GM12878 (cell line): ENCODE measurements around the gene TBCD. TPM values are rescaled to one million over a fixed set of nuclear protein-coding genes. Genes with fewer than 3 reads are reported as not detected.

ENCODE experiments used
- ATAC-seq: fragments of 200-7000 bp; cut with Tn5 transposase; 3 replicates; pipeline ENCODE4 v1.9.1; 2020; ENCODE audit warnings: mild to moderate bottlenecking, moderate library complexity
- BruUV-seq: library from RNA; stranded (reverse); fragments of 400-500 nt; replicated peaks from 2 replicates; lab custom pipeline; 2021; lab: Mats Ljungman, UMichigan
- CTCF ChIA-PET: fragments of 300-600 bp; sonication (Branson Sonifier 250); formaldehyde crosslinking; extraction: SDS; loops from one replicate; lab custom pipeline; 2021; ENCODE audit warnings: inconsistent platforms; lab: Yijun Ruan, JAX
- POLR2A ChIA-PET: fragments of 350-600 bp; formaldehyde crosslinking; extraction: SDS; loops from one replicate; lab custom pipeline; 2021; ENCODE audit warnings: inconsistent platforms; lab: Charles Lee
- RAD21 ChIA-PET: fragments of 300-600 bp; sonication (Branson Sonifier 250); formaldehyde crosslinking; loops from one replicate; lab custom pipeline; 2023; ENCODE audit warnings: antibody characterized with exemption; ENCODE audit not compliant: unreplicated experiment; lab: Charles Lee
- SMC1A ChIA-PET: fragments of 300-600 bp; sonication (Branson Sonifier 250); formaldehyde crosslinking; loops from one replicate; lab custom pipeline; 2023; ENCODE audit not compliant: unreplicated experiment, uncharacterized antibody; lab: Charles Lee
- DNase-seq: peaks from one replicate; pipeline ENCODE4 v3.0.0-alpha.2; 2011; ENCODE audit warnings: low read depth, low spot score
- FAIRE-seq: peaks from 3 replicates; lab custom pipeline; 2011; peaks lifted over from hg19 to GRCh38; lab: Jason Lieb, UNC
- H2AFZ ChIP-seq: 2 replicates; pipeline ENCODE4 v1.6.0; 2011; ENCODE audit warnings: low read depth, low read length, control low read depth; ENCODE audit not compliant: control insufficient read depth
- H3K27ac ChIP-seq: 2 replicates; pipeline ENCODE4 v1.5.1; 2011; ENCODE audit warnings: control low read depth; ENCODE audit not compliant: control insufficient read depth, insufficient read depth
- H3K27me3 ChIP-seq, 2 experiments: replicated peaks in 1 of 2; 2 replicates each; pipeline versions ENCODE4 v1.6.0 to v1.6.1; 2011; ENCODE audit warnings: low read length in 1 of 2; ENCODE audit not compliant: control insufficient read depth in 2 of 2, insufficient read depth in 2 of 2
- H3K36me3 ChIP-seq, 2 experiments: 2 replicates each; pipeline ENCODE4 v1.5.1; 2011; ENCODE audit warnings: low read length in 1 of 2; ENCODE audit not compliant: control insufficient read depth in 2 of 2, insufficient read depth in 2 of 2
- H3K4me1 ChIP-seq: 2 replicates; pipeline ENCODE4 v1.6.1; 2011; ENCODE audit warnings: mild to moderate bottlenecking, low read length, moderate library complexity, mixed read lengths; ENCODE audit not compliant: control insufficient read depth, insufficient read depth
- H3K4me2 ChIP-seq: 2 replicates; pipeline ENCODE4 v1.6.0; 2011; ENCODE audit warnings: control low read depth; ENCODE audit not compliant: control insufficient read depth, insufficient read depth
- H3K4me3 ChIP-seq: fragments of 200-600 bp; sonication (generic); 2 replicates; pipeline ENCODE4 v1.5.1; 2016
- H3K79me2 ChIP-seq: 2 replicates; pipeline ENCODE4 v1.6.0; 2011; ENCODE audit warnings: low read length; ENCODE audit not compliant: control insufficient read depth, insufficient read depth
- H3K9ac ChIP-seq: 2 replicates; pipeline ENCODE4 v1.8.0; 2011; ENCODE audit warnings: low read length, control low read depth, mixed read lengths; ENCODE audit not compliant: control insufficient read depth, insufficient read depth
- H3K9me3 ChIP-seq: replicated peaks from 3 replicates; pipeline ENCODE4 v1.5.1; 2011; ENCODE audit warnings: mild to moderate bottlenecking, low read length; ENCODE audit not compliant: control insufficient read depth, insufficient read depth
- H4K20me1 ChIP-seq: 2 replicates; pipeline ENCODE4 v1.6.0; 2011; ENCODE audit not compliant: control insufficient read depth, insufficient read depth
- CBX5 ChIP-seq: sonication (generic); IDR thresholded peaks from 2 replicates; pipeline ENCODE4 v1.6.1; 2016; ENCODE audit warnings: low read depth, moderate library complexity, mild to moderate bottlenecking, inconsistent platforms
- CTCF ChIP-seq, 3 experiments: IDR thresholded peaks in 2 of 3; conservative IDR thresholded peaks in 1 of 3; 2 replicates each; pipeline ENCODE4 v1.5.1; 2011; ENCODE audit warnings: low read depth in 3 of 3, low read length in 3 of 3, mild to moderate bottlenecking in 3 of 3, control low read depth in 2 of 3, moderate library complexity in 2 of 3, inconsistent platforms in 1 of 3, mixed read lengths in 1 of 3; ENCODE audit not compliant: control insufficient read depth in 2 of 3, insufficient read depth in 1 of 3; ENCODE audit errors: extremely low read depth in 1 of 3
- ELK1 ChIP-seq: IDR thresholded peaks from 2 replicates; pipeline ENCODE4 v1.6.1; 2012; ENCODE audit warnings: low read depth, low read length, improper control_type of control experiment
- GABPA ChIP-seq: IDR thresholded peaks from 2 replicates; pipeline ENCODE4 v1.6.1; 2014; ENCODE audit warnings: antibody characterized with exemption, low read depth, mild to moderate bottlenecking, inconsistent platforms
- IKZF2 ChIP-seq, 2 experiments: fragments of 450-650 bp; IDR thresholded peaks; 2 replicates each; pipeline ENCODE4 v1.6.1; 2017; ENCODE audit warnings: mild to moderate bottlenecking in 2 of 2, moderate library complexity in 2 of 2
- JUNB ChIP-seq: IDR thresholded peaks from 2 replicates; pipeline ENCODE4 v1.6.1; 2016; ENCODE audit warnings: antibody characterized with exemption, mild to moderate bottlenecking
- KDM1A ChIP-seq: fragments of 200-600 bp; sonication (generic); IDR thresholded peaks from 2 replicates; pipeline ENCODE4 v1.6.1; 2016; ENCODE audit warnings: borderline replicate concordance
- MEF2A ChIP-seq: IDR thresholded peaks from 2 replicates; pipeline ENCODE4 v1.6.1; 2011; ENCODE audit warnings: low read depth, mild to moderate bottlenecking, low read length, moderate library complexity; ENCODE audit not compliant: insufficient read depth
- MTA2 ChIP-seq: fragments of 450-650 bp; IDR thresholded peaks from 2 replicates; pipeline ENCODE4 v1.6.1; 2016; ENCODE audit warnings: low read depth, mild to moderate bottlenecking, moderate library complexity
- MYB ChIP-seq: fragments of 150-350 bp; IDR thresholded peaks from 2 replicates; pipeline ENCODE4 v1.6.1; 2014; ENCODE audit warnings: mild to moderate bottlenecking, low read depth, low read length, borderline replicate concordance
- NR2C2 ChIP-seq: IDR thresholded peaks from 2 replicates; pipeline ENCODE4 v1.6.1; 2011; ENCODE audit warnings: borderline replicate concordance, low read depth; ENCODE audit not compliant: control insufficient read depth, insufficient read length
- PAX5 ChIP-seq: IDR thresholded peaks from 2 replicates; pipeline ENCODE4 v1.6.1; 2011; ENCODE audit warnings: low read depth, low read length, borderline replicate concordance
- PBX3 ChIP-seq: IDR thresholded peaks from 2 replicates; pipeline ENCODE4 v1.6.1; 2011; ENCODE audit warnings: mild to moderate bottlenecking, low read depth, low read length, moderate library complexity; ENCODE audit not compliant: insufficient replicate concordance
- SUZ12 ChIP-seq: fragments of 200-600 bp; sonication (generic); IDR thresholded peaks from one replicate; pipeline ENCODE4 v1.6.1; 2018; ENCODE audit warnings: antibody characterized with exemption, mild to moderate bottlenecking; ENCODE audit not compliant: unreplicated experiment
- TCF7 ChIP-seq: IDR thresholded peaks from 2 replicates; pipeline ENCODE4 v1.6.1; 2014; ENCODE audit warnings: antibody characterized with exemption, borderline replicate concordance
- ZNF24 ChIP-seq: fragments of 450-650 bp; IDR thresholded peaks from 2 replicates; pipeline ENCODE4 v1.6.1; 2017; ENCODE audit warnings: antibody characterized with exemption, mild to moderate bottlenecking
- WGBS: methylation state at CpG from one replicate; pipeline ENCODE4 v1.1.6; 2016; ENCODE audit warnings: low lambda C conversion rate; ENCODE audit not compliant: insufficient replicate concordance, insufficient coverage; ENCODE audit errors: missing lambda C conversion rate; 5-methylcytosine and 5-hydroxymethylcytosine counted together
- in situ Hi-C: fragments of 300-500 bp; cut with MboI; formaldehyde crosslinking; loops from 9 replicates; pipeline ENCODE4 v1.14.3; 2018; ENCODE audit warnings: mixed read lengths
- intact Hi-C: fragments of 100-400 bp; cut with micrococcal nuclease; formaldehyde crosslinking; loops from one replicate; pipeline ENCODE4 v1.14.2; 2022; ENCODE audit not compliant: unreplicated experiment
- polyA plus RNA-seq, 11 experiments: library from polyadenylated mRNA; depleted of rRNA in 4 of 11; unstranded in 6 of 11; stranded (reverse) in 5 of 11; fragments of >200 nt; fragmentation: Nextera tagmentation in 4 of 11; fragmentation: Illumina TruSeq in 1 of 11; extraction: Ambion mirVana in 4 of 11; extraction: Trizol in 1 of 11; gene quantifications; 1 replicate in 1 of 11; 2 replicates in 10 of 11; pipeline versions ENCODE4 v1.2.1 to v1.2.3, GENCODE V29; 2011 to 2016; ENCODE audit warnings: inconsistent platforms in 2 of 11, missing spikeins in 2 of 11, low read depth in 1 of 11
- total RNA-seq, 4 experiments: library from RNA; depleted of rRNA in 3 of 4; stranded (reverse); fragments of >200 nt in 3 of 4; fragmentation: Illumina TruSeq in 1 of 4; extraction: Trizol in 1 of 4; gene quantifications; 2 replicates each; pipeline versions ENCODE4 v1.2.1 to v1.2.3, GENCODE V29; 2013 to 2021
- TF ChIP-seq, protein P1 (sequence below): fragments of 450-650 bp; IDR thresholded peaks from 2 replicates; pipeline ENCODE4 v1.6.1; 2014; ENCODE audit warnings: mild to moderate bottlenecking

Gene TBCD
- total and polyA plus RNA-seq, 10 of the 15 experiments (the other 5 are each of a cell fraction or from before 2014, with no cell fraction given): 10.3 to 114 (median 52.4) TPM

DNA sequence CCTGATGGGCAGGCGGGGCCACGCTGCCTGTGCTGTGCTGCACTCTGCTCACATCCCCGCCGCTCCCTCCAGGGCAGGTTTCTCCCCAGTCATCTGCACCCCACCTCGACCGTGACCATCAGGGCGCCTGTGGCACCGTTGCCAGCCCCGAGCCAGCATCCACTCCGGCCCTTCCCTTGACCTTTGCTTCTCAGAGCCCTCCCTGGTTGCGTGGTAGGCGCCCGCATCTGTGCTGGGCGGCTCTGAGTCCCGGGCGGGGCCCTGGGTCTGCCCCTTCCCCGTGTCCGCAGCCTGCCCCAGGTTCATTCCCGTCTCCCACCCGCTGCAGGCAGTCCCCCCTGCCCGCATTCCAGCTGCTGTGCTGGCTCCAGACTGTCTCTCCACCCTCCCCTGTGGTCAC lies 54.8 kb downstream of the TBCD start (continued):
- TF ChIP-seq, protein P1, sequence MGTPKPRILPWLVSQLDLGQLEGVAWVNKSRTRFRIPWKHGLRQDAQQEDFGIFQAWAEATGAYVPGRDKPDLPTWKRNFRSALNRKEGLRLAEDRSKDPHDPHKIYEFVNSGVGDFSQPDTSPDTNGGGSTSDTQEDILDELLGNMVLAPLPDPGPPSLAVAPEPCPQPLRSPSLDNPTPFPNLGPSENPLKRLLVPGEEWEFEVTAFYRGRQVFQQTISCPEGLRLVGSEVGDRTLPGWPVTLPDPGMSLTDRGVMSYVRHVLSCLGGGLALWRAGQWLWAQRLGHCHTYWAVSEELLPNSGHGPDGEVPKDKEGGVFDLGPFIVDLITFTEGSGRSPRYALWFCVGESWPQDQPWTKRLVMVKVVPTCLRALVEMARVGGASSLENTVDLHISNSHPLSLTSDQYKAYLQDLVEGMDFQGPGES: no peak
- no peak for TF ChIP-seq KDM1A
- no peak for TF ChIP-seq MTA2
- TF ChIP-seq SUZ12: no peak
- no peak for TF ChIP-seq GABPA
- no peak for TF ChIP-seq IKZF2 (IDR thresholded peaks at IDR 0.05)
- no peak for TF ChIP-seq NR2C2
- TF ChIP-seq, all 136 proteins: peak for 0

DNA sequence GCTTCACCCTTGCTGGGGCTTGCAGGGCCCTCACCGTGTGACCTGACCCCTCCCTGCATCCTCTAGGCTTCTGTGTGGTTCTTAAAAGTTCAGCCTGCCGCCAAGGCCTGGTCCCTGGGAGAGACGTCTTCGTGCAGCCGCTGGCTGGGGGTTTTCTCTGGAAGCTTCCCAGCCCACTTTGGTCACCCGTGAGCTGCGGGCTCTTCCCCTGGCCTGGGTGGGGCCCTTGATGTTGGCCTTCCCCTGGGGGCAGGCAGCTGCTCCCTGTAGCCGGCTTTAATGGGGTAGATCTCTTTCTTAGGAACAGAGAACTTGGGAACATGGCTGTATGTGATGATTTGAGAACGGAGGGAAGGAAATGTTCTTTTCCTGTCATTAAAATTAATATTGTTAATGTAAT lies 55.2 kb downstream of the TBCD start:
- intact Hi-C loops: no loop called here
- RAD21 ChIA-PET: no interaction called here
- Histone ChIP-seq H3K36me3 (peaks cover 0 to 4% of the 10 kb centered on the region in 2 experiments; a peak in 2 of 4 replicates), H3K79me2 (no peaks in the 10 kb centered on the region), H3K27me3 (no peaks in the 10 kb centered on the region), H2AFZ (no peak overlapping the region), H3K4me2 (no peak overlapping the region), H3K9ac (no peak overlapping the region), H4K20me1 (no peaks in the 10 kb centered on the region), H3K4me1 (no peaks in the 10 kb centered on the region), H3K27ac (no peak overlapping the region), H3K4me3 (no peak overlapping the region), H3K9me3 (no peaks in the 10 kb centered on the region)
- in situ Hi-C loops: no loop called here
- POLR2A ChIA-PET: no interaction called here
- FAIRE-seq (no peak), DNase-seq (no peak), ATAC-seq (no peak)
- CTCF ChIA-PET: no interaction called here
- SMC1A ChIA-PET: no interaction called here
- WGBS: 84% methylated on average over 9 of the region's 9 CpGs
- no TSS peak for BruUV-seq
- no peak for TF ChIP-seq MYB
- TF ChIP-seq ZNF24: no peak
- TF ChIP-seq CTCF (IDR thresholded peaks at IDR 0.05 in 2 of 3, conservative IDR thresholded peaks at IDR 0.05 in 1 of 3; ENCODE audit: control insufficient read depth in 2 of 3, extremely low read depth in 1 of 3, insufficient read depth in 1 of 3, low read depth in 3 of 3, low read length in 3 of 3): no peak
- no peak for TF ChIP-seq PAX5
- no peak for TF ChIP-seq TCF7
- no peak for TF ChIP-seq ELK1
- no peak for TF ChIP-seq PBX3
- TF ChIP-seq MEF2A: no peak
- no peak for TF ChIP-seq JUNB
- no peak for TF ChIP-seq CBX5
